T-helper 2 cell (primary cell): ENCODE results near the gene FOXL2.

Source experiments
- DNase-seq, 5 experiments: peaks; one replicate each; pipeline versions ENCODE4 v3.0.0 to v3.0.0-alpha.2; 2012 to 2022

FOXL2 gene

DNA sequence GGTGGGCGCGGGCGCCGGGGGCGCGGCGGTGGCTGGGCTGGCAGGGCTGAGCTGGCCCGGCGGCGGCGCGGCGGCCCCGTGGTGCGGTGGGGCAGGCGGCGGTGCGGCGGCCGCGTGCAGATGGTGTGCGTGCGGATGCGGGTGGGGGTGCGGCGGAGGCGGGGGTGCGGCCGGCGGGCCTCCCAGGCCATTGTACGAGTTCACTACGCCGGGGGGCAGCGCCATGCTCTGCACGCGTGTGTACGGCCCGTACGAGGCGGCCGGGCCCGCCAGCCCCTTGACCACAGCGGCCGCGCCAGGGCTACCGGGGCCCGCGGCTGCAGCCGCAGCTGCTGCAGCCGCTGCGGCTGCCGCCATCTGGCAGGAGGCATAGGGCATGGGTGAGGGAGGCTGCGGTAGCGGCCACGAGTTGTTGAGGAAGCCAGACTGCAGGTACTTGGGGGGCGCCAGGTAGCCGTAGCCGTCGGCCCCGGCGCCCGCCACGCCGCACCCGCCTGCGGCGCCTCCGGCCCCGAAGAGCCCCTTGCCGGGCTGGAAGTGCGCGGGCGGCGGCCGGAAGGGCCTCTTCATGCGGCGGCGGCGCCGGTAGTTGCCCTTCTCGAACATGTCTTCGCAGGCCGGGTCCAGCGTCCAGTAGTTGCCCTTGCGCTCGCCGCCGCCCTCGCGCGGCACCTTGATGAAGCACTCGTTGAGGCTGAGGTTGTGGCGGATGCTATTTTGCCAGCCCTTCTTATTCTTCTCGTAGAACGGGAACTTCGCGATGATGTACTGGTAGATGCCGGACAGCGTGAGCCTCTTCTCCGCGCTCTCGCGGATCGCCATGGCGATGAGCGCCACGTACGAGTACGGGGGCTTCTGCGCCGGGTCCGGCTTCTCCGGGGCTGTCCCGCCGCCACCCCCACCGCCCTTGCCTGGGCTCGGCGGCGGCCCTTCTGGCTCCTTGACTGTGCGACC, 951 bp downstream of the FOXL2 start:
- peak in 1 of 5 experiments; percentile 55 for DNase-seq

GRCh38 chr3:138944929-138945708, 1.8 kb downstream of the FOXL2 start:
- peak in 1 of 5 experiments; percentile 41 for DNase-seq

GRCh38 chr3:138944654-138944928, 2.3 kb downstream of the FOXL2 start:
- no peak for DNase-seq

DNA sequence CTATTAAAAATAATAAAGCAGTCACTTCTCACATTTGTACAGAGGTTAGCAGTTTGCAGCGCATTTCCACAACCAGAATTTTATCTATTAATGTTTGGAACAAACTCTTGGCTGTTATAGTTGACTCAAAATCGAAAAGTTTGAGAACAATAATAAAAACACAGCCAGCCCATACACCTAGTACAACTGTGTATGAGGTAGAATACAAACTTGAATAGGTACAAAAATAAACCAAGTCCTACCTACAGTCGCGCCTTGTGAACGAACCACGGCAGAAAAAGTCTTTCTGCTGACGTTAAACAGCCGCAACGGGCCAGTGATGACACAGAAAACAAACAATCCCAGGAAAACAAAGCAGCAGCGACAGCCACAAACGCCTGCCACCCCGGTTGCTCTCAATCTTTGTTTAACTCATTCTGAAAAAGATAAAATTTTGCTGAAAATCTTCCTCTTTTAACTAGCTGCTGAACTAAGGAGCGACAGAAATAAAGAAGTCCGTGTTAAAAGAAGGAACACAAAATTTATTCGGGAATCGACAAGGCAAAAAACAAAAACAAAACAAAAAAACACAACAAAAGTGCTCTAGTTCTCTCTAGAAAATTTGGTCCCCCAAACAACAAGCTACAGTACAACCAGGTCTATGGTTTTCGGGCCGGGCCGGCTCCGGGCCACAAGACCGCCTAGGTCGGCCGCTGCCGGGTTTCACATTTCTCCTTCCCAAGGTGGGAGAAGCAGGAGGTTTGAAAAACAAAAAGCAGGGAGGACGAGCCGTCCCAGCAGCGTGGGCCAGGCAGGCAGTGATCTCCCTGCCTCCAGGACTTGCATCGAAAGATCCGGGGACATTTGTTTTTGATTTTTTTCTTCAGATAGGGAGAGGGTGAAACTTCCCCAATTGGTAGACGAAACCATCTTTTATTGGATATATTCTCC, 2.9 kb downstream of the FOXL2 start:
- DNase-seq = peak in 1 of 5 experiments; percentile 32

DNA sequence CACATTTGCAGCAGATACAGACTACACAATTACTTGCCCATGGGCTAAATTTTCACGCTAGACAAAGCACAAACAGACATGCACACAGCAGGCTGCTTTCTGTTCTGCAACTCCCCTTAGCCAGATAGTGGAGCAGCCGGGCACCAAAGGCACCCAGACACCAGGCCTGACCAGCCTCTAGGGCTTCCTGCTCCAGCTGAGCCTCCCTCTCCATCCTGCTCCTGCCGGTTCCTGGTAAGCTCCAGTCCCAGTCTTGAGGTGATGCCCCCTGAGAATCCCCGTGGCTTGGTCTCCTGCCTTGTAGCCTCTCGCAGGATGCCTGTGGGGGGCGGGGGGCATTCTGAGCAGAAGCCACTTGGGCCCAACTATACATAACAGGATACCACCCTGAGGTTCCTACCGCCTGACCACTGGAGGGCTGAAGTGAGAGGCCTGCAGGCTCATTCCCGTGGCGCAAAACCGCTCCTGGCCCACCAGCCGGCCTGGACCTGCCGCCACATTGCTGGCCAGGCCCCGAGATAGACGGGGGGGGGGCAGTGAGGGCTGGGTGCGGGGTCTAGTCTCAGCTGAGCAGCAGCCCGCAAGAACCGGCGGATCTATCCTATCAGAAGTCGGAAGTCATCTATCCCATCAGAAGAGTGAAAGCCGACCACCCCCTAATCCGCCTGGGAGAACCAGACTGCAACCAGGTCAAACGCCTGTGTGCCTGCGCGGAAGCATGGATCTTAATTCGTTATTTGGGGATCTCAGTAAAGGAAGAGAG, 3.9 kb downstream of the FOXL2 start:
- DNase-seq = no peak

DNA sequence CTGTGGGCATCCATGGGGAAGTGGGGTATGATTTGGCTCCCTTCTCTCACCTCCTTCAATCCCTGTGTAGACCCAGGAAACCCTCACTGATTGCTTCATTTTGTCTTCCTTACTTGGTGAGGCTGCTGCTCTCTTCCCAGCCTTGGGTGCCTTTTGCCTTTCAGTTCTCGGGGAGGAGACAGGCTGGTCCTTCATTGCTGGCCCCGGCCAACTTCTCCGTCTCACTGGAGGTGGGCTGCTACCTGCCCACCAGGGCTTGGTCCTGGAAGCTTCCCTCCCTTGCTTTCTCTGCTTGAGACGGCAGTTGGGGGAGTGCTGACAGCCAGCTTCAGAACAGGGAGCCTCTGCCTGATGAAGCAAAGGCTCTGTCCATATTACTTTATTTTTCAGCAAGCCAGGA, 4.7 kb downstream of the FOXL2 start:
- DNase-seq = no peak

DNA sequence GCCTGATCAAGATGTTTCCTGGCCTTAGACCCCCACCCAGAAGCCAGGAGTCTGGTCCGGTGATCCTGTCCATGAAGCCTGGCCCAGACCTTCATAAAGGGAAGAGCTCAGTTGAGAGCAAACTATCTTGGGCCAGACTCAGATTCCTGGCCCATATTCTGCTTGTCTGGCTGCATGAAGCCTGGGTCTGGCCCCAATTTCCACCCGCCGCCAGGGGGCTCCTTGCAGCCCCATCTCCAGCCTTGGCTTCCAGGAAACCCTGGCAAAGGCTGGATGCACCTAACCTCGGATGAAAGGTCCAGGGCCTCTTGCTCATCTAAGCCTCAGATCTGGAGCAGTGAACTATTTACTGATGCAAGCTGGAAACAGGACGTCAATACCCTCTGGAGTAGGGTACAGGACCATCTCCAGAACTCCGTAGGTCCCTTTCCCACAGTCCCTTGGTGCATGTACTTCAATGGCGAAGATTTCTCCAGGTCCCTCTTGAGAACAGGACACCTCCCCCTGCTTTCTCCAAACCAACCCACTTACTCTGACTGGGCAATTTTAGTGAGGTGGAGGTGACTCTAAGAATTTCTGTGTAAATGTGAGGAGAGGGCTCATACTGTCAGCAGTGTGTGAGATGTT, 5.6 kb downstream of the FOXL2 start:
- peak in 1 of 5 experiments; percentile 35 for DNase-seq

DNA sequence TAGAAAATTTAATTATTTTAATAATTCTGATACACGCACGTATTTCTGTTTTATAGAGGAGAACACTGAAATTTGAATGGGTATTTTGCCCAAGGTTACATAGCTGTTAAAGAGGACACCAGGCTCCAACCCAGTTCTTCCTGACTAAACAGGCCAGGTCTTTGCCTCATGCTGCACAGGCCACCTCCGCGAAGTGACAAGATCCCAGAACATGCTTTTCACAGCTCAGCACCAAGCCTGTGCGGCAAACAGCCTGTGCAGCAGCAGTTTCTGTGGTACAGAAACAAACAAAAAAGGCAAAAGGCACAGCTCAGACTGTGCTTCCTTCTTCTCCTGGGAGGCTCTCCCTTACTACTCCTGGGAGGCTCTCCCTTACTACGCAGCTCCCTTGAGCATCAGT, 6.5 kb downstream of the FOXL2 start:
- DNase-seq = no peak

GRCh38 chr3:138939561-138940241, 7.2 kb downstream of the FOXL2 start:
- DNase-seq = no peak

DNA sequence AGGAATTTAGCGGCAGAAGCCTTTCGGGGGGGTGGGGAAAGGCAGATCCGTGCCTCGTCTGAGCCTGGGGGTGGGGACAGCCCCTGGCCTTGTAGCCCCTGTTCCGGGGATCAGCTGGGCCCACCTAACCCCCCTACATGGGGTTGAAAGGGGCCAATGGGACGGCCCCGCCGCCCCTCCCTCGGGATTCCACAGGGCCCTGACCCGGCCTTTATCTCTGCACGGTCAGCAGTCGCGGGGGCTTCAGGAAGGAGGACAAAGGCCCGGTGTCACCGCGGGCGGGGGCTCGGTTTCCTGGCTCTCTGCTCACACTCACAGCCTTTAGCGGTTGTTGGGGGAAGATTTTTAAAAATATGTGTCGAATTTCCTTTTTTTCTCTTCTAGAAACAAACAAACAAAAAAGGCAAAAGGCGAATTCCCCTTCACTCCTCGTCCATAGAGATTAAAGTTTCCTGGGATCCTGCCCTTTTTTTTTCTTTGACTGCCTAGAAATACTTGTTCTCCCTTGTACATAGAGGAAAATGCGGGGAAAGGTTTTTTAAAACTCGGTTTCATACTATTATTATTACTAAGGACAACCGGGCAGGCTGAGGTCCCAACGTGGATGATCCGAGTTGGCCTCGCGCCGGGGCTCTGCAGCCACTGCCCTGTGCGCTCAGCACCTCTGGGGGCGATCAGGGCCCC, 7.9 kb downstream of the FOXL2 start:
- DNase-seq = no peak

DNA sequence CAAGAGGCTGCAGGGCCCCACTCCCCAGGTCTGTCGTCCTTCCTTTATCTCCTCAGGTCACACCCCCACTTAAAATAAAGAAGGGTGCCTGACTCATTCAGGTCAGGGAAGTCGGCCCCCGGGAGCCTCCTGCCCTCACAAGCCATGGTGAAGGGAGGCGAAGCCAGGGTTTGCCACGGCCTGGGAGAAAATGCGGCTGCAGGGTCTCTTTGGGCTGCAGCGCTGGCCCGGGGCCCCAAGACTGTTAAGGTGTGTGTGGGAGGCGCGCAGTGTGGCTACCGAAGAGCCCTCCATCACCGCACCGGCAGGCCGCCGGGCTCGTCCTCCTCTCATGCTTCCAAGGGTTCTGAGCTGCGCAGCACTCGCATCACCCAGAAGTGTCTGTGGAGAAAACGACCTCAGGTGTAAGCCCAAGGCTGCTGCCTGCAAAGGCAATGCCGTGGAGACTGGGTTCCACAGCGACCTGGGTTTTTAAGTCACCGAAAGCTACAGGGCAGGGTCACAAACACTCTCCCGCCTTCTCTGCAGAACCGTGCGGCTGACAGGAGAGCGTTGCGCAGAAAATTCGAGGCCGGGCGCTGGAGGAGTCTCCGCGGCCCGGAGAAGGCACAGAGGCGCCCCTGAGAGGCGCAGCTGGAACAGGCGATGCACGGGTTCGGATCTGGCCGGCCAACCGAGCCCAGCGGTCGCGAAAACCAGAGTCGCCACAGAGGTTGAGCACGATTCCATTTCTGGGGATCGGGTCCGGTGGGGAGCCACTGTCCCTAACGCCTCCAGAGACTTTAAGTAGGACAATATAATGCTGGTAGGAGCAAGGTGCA, 8.7 kb downstream of the FOXL2 start:
- DNase-seq = peak in 1 of 5 experiments; percentile 39

- peak in 1 of 5 experiments; percentile 39 for DNase-seq
Observed at GRCh38 chr3:138937690-138938055, 9.3 kb downstream of the FOXL2 start.

DNA sequence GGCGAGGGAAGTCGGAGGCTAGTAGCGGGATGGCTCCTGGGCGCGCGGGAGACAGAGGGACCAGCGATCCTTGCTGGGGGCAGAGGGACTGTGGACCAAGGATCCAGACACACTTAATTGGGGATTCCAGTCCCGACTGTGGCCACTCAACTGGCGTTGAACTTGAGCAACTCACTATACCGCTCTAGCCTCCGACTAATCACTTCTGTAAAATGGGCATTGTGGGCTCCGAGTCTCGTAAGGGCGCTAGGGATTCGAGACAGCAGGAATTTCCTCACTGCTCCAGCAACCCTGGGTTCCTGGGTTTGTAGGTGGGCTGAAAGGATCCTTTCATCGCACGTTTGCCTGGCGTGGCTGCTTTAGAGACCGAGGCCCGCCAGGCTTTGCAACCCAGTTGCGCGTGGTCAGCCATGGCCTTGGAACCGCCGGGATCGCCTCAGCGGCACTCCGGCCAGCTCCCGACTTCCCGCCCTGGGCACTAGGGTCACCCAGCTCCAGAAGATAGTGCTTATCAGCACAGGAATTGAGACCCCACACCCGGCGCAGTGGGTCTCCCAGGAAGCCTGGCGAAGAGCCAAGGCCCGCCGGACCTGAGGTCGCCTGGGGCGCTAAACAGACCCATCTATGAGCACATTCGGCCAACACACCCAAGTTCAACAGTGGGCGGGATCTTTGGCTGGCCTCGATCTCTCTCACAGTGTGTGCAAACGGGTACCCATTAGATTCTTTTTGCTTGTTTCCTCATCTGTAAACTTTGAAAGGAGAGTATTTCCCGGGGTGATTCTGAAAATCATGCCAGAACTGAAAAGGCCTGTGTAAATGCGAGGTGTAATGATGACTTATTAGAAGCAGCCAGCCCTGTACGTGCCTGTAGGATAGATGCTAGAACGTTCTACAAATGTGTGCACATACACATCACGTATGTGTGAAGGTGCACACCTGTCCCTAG, 9.9 kb downstream of the FOXL2 start:
- DNase-seq = no peak

- peak; percentile 28 to 61 (median 52) for DNase-seq
Observed at GRCh38 chr3:138935863-138936740, 10.8 kb downstream of the FOXL2 start.

GRCh38 chr3:138935505-138935862, 11.5 kb downstream of the FOXL2 start:
- no peak for DNase-seq

GRCh38 chr3:138933981-138934691, 12.8 kb downstream of the FOXL2 start:
- DNase-seq = no peak
